AG08395 (cell line): Measurements from ENCODE around the gene SENP7.
"Not testable (repeated sequence)": the region's sequence is repeated elsewhere in the genome, so short reads cannot be mapped to it uniquely, and the experiment has no call there.

Experiments
- DNase-seq: peaks from one replicate; pipeline ENCODE4 v3.0.0; 2012; ENCODE audit warnings: mixed read lengths, low spot score

Gene SENP7

GRCh38 chr3:101325393-101326134, 187.4 kb downstream of the SENP7 start:
- no peak for DNase-seq

- no peak for DNase-seq
Measured at GRCh38 chr3:101320475-101320874, 192.5 kb downstream of the SENP7 start, which contains the start of gene IMPG2. TSS of gene IMPG2 (minus strand) at chr3:101320575. CDS start at chr3:101320372, 203 bp downstream.

- no peak for DNase-seq
Measured at GRCh38 chr3:101319531-101319930, 193.5 kb downstream of the SENP7 start.

GRCh38 chr3:101312545-101312944, 200.5 kb downstream of the SENP7 start:
- DNase-seq: no peak

- DNase-seq: no peak
Measured at GRCh38 chr3:101311676-101312075, 201.3 kb downstream of the SENP7 start.

GRCh38 chr3:101310978-101311375, 202.0 kb downstream of the SENP7 start:
- no peak for DNase-seq

- not testable (repeated sequence) for DNase-seq
Measured at GRCh38 chr3:101308147-101308772, 204.8 kb downstream of the SENP7 start.

- no peak for DNase-seq
Measured at GRCh38 chr3:101303836-101304235, 209.2 kb downstream of the SENP7 start.

GRCh38 chr3:101303089-101303731, 209.8 kb downstream of the SENP7 start:
- peak; percentile 9 for DNase-seq

GRCh38 chr3:101300073-101300472, 212.9 kb downstream of the SENP7 start:
- DNase-seq: no peak

GRCh38 chr3:101292027-101292426, 221.0 kb downstream of the SENP7 start:
- DNase-seq: peak; percentile 8

- no peak for DNase-seq
Measured at GRCh38 chr3:101288294-101288693, 224.7 kb downstream of the SENP7 start.

GRCh38 chr3:101284757-101285156, 228.3 kb downstream of the SENP7 start:
- DNase-seq: no peak

GRCh38 chr3:101281521-101282030, 231.4 kb downstream of the SENP7 start:
- no peak for DNase-seq

GRCh38 chr3:101279765-101280385, 233.1 kb downstream of the SENP7 start:
- no peak for DNase-seq

- peak; percentile 17 for DNase-seq
Measured at GRCh38 chr3:101279162-101279561, 233.8 kb downstream of the SENP7 start.

GRCh38 chr3:101278727-101279126, 234.3 kb downstream of the SENP7 start:
- DNase-seq: no peak
